Measurements from ENCODE around the gene CYP27B1. TPM values are rescaled to one million over a fixed set of nuclear protein-coding genes. Genes with fewer than 3 reads are reported as not detected.

CYP27B1 gene
- total and polyA plus RNA-seq, 2 experiments from 2014 or later = 1.1 to 2.7 TPM

- TF ChIP-seq ZNF462 (CRISPR knock-in tag; IDR thresholded peaks at IDR 0.05) (no peak), EZH2phosphoT487 (IDR thresholded peaks at IDR 0.05; ENCODE audit: unreplicated experiment) (no peak), POLR2AphosphoS5 (IDR thresholded peaks at IDR 0.05; ENCODE audit: low read depth) (no peak), CREB1 (CRISPR knock-in tag; IDR thresholded peaks at IDR 0.05; ENCODE audit: low read depth) (no peak), CTCF (conservative IDR thresholded peaks at IDR 0.05; ENCODE audit: low read depth in 2 of 2) (no peak), ETS1 (IDR thresholded peaks at IDR 0.05) (no peak), EZH2 (IDR thresholded peaks at IDR 0.05; ENCODE audit: low read depth, unreplicated experiment) (no peak)
Measured at GRCh38 chr12:57725851-57726150, 41.1 kb downstream of the CYP27B1 start (continued).
